Measurements from ENCODE around the gene ZSWIM2. TPM values are rescaled to one million over a fixed set of nuclear protein-coding genes. Genes with fewer than 3 reads are reported as not detected.

The ZSWIM2 gene
- total RNA-seq, 1 experiment from 2014 or later = not detected

- no peak for TF ChIP-seq CTCF (IDR thresholded peaks at IDR 0.05; ENCODE audit: unreplicated experiment)
- H3K9me3 Mint-ChIP-seq (ENCODE audit: unreplicated experiment) = peaks cover 24% of the 10 kb centered on the region
- no peaks in the 10 kb centered on the region for H3K36me3 Mint-ChIP-seq (ENCODE audit: insufficient read depth, unreplicated experiment)
- POLR2A ChIA-PET = interaction anchor here (0.7 kb wide), 2 partner anchors 15 to 158 kb away, joined by 3 read pairs; no protein-coding TSS in a partner anchor
- H3K4me1 Mint-ChIP-seq (ENCODE audit: insufficient read depth, unreplicated experiment) = no peaks in the 10 kb centered on the region
- intact Hi-C loops (cut with micrococcal nuclease) = no loop called here
- CTCF ChIA-PET = interaction anchor here (0.7 to 1.7 kb wide), 3 partner anchors 14 to 550 kb away, joined by 3 to 5 read pairs (median 3); no protein-coding TSS in a partner anchor
- H3K27ac Mint-ChIP-seq (ENCODE audit: low read depth, unreplicated experiment) = no peak overlapping the region
- H3K27me3 Mint-ChIP-seq (ENCODE audit: insufficient read depth, unreplicated experiment) = no peaks in the 10 kb centered on the region
- BruUV-seq (replicated peaks) = no TSS peak
- no peak for DNase-seq (ENCODE audit: unreplicated experiment)
- H3K4me3 Mint-ChIP-seq (ENCODE audit: unreplicated experiment) = no peak overlapping the region
Observed at GRCh38 chr2:186881660-186882059, 32.7 kb upstream of the ZSWIM2 start.

- H3K27ac Mint-ChIP-seq (ENCODE audit: low read depth, unreplicated experiment) = no peak overlapping the region
- no peaks in the 10 kb centered on the region for H3K27me3 Mint-ChIP-seq (ENCODE audit: insufficient read depth, unreplicated experiment)
- peaks cover 24% of the 10 kb centered on the region for H3K9me3 Mint-ChIP-seq (ENCODE audit: unreplicated experiment)
- no TSS peak for BruUV-seq (replicated peaks)
- H3K36me3 Mint-ChIP-seq (ENCODE audit: insufficient read depth, unreplicated experiment) = no peaks in the 10 kb centered on the region
- intact Hi-C loops (cut with micrococcal nuclease) = no loop called here
- H3K4me1 Mint-ChIP-seq (ENCODE audit: insufficient read depth, unreplicated experiment) = no peaks in the 10 kb centered on the region
- no peak for TF ChIP-seq CTCF (IDR thresholded peaks at IDR 0.05; ENCODE audit: unreplicated experiment)
- POLR2A ChIA-PET = no interaction called here
- DNase-seq (ENCODE audit: unreplicated experiment) = no peak
- H3K4me3 Mint-ChIP-seq (ENCODE audit: unreplicated experiment) = no peak overlapping the region
- CTCF ChIA-PET = interaction anchor here (0.6 to 1.6 kb wide), 2 partner anchors 10 to 572 kb away, joined by 3 to 6 read pairs; no protein-coding TSS in a partner anchor
Observed at GRCh38 chr2:186879312-186879711, 30.3 kb upstream of the ZSWIM2 start.

- DNase-seq (ENCODE audit: unreplicated experiment) = no peak
- no peaks in the 10 kb centered on the region for H3K9me3 Mint-ChIP-seq (ENCODE audit: unreplicated experiment)
- no peak overlapping the region for H3K27ac Mint-ChIP-seq (ENCODE audit: low read depth, unreplicated experiment)
- no TSS peak for BruUV-seq (replicated peaks)
- no peaks in the 10 kb centered on the region for H3K27me3 Mint-ChIP-seq (ENCODE audit: insufficient read depth, unreplicated experiment)
- H3K4me3 Mint-ChIP-seq (ENCODE audit: unreplicated experiment) = no peak overlapping the region
- no peaks in the 10 kb centered on the region for H3K4me1 Mint-ChIP-seq (ENCODE audit: insufficient read depth, unreplicated experiment)
- intact Hi-C loops (cut with micrococcal nuclease) = no loop called here
- POLR2A ChIA-PET = no interaction called here
- CTCF ChIA-PET = interaction anchor here (0.9 to 2.3 kb wide), 2 partner anchors 12 to 575 kb away, joined by 3 to 7 read pairs; no protein-coding TSS in a partner anchor
- no peaks in the 10 kb centered on the region for H3K36me3 Mint-ChIP-seq (ENCODE audit: insufficient read depth, unreplicated experiment)
- TF ChIP-seq CTCF (IDR thresholded peaks at IDR 0.05; ENCODE audit: unreplicated experiment) = no peak
Observed at GRCh38 chr2:186874713-186875112, 25.7 kb upstream of the ZSWIM2 start.

DNA sequence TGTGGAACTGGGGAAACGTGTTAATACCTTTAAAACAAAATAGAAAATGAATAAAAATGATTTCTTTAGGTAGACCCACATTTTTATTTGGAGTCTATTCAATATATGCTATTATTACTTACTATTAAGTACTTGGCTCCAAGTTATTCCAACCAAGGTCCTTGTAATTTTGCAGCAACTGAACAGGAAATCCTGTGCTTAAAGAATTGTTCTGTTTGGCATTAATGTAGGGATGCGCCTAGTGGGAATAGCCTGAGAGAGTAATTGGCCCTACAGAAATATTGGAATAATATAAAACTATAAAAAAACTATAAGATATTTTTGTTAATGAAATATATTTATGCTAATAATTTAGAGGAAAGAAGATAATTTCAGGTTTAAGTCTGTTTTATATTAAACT lies 22.9 kb upstream of the ZSWIM2 start:
- H3K27me3 Mint-ChIP-seq (ENCODE audit: insufficient read depth, unreplicated experiment) = no peaks in the 10 kb centered on the region
- no peak for DNase-seq (ENCODE audit: unreplicated experiment)
- H3K4me1 Mint-ChIP-seq (ENCODE audit: insufficient read depth, unreplicated experiment) = no peaks in the 10 kb centered on the region
- H3K9me3 Mint-ChIP-seq (ENCODE audit: unreplicated experiment) = no peaks in the 10 kb centered on the region
- no peaks in the 10 kb centered on the region for H3K36me3 Mint-ChIP-seq (ENCODE audit: insufficient read depth, unreplicated experiment)
- BruUV-seq (replicated peaks) = no TSS peak
- H3K4me3 Mint-ChIP-seq (ENCODE audit: unreplicated experiment) = no peak overlapping the region
- intact Hi-C loops (cut with micrococcal nuclease) = no loop called here
- POLR2A ChIA-PET = interaction anchor here (1.7 kb wide), 1 partner anchor 17 kb away, joined by 4 read pairs; no protein-coding TSS in a partner anchor
- H3K27ac Mint-ChIP-seq (ENCODE audit: low read depth, unreplicated experiment) = no peak overlapping the region
- TF ChIP-seq CTCF (IDR thresholded peaks at IDR 0.05; ENCODE audit: unreplicated experiment) = no peak
- CTCF ChIA-PET = interaction anchor here (0.6 to 0.9 kb wide), 5 partner anchors 9 to 1652 kb away, joined by 3 to 4 read pairs (median 3); no protein-coding TSS in a partner anchor
